Astrocyte of the cerebellum (primary cell): ENCODE results near the gene NKX3-2.

Experiments used
- DNase-seq: peaks from one replicate; pipeline ENCODE4 v3.0.0-alpha.2; 2011; ENCODE audit warnings: low read depth
- H3K4me3 ChIP-seq: 2 replicates; pipeline ENCODE4 v1.5.1; 2011; ENCODE audit warnings: mild to moderate bottlenecking, low read depth, low read length, moderate library complexity
- CTCF ChIP-seq: IDR thresholded peaks from 2 replicates; pipeline ENCODE4 v1.5.1; 2012; ENCODE audit warnings: low read length, low read depth, moderate library complexity, mild to moderate bottlenecking; ENCODE audit errors: missing control alignments
- in situ Hi-C: cut with HindIII; loops from 2 replicates; pipeline ENCODE4 v1.10.0; 2017; ENCODE audit warnings: low sequenced_read_pairs

NKX3-2 gene

GRCh38 chr4:13537011-13537831 is 7.1 kb downstream of the NKX3-2 start:
- no peak overlapping the region for H3K4me3 ChIP-seq
- TF ChIP-seq CTCF: no peak
- in situ Hi-C loops: loop anchor here (10.0 kb wide), 1 partner anchor 682 kb away; no protein-coding TSS in a partner anchor
- no peak for DNase-seq

- H3K4me3 ChIP-seq: no peak overlapping the region
- no peak for TF ChIP-seq CTCF
- in situ Hi-C loops: loop anchor here (10.0 kb wide), 1 partner anchor 682 kb away; no protein-coding TSS in a partner anchor
- DNase-seq: no peak
Observed at GRCh38 chr4:13536607-13537006, 7.7 kb downstream of the NKX3-2 start.

- no peak overlapping the region for H3K4me3 ChIP-seq
- DNase-seq: no peak
- in situ Hi-C loops: loop anchor here (10.0 kb wide), 1 partner anchor 681 kb away; no protein-coding TSS in a partner anchor
- TF ChIP-seq CTCF: no peak
Observed at GRCh38 chr4:13535708-13536361, 8.5 kb downstream of the NKX3-2 start.

GRCh38 chr4:13535118-13535517 is 9.2 kb downstream of the NKX3-2 start:
- TF ChIP-seq CTCF: no peak
- in situ Hi-C loops: loop anchor here (10.0 kb wide), 1 partner anchor 680 kb away; no protein-coding TSS in a partner anchor
- H3K4me3 ChIP-seq: no peak overlapping the region
- no peak for DNase-seq

DNA sequence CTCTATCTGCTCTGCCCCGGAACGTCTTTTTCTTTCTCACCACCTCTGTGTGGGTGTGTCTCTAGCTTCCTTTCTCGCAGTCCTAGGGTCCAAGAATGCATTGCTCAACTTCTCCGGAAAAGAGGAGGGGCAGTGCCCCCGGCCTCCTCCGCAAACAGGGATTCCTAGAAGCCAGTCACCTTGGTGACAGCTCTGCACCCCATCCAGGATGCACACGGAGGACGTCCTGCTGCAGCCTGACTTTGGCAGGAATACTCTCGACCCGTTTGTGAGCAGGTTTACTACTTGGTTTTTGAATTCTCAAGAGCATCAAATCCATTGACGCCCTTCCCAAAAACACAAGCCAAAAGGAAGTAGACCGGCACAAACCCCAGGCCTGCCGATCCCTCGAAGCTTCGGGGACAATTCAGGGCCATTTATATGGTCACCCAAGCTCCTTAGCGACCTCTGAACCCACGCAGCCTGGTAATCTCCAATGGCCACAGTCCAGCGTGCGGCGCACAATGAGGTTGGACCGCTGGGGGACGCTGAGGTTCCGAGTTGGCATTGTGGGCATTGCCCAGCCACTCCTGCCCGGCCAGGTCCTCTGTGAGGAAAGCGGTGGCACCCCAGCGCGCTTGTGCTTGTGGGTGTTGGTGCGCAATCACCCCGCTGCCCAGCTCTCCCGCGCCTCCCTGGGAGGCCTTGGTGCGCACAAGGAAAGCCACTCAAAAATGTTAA is 9.8 kb downstream of the NKX3-2 start:
- no peak overlapping the region for H3K4me3 ChIP-seq
- in situ Hi-C loops: loop anchor here (10.0 kb wide), 1 partner anchor 680 kb away; no protein-coding TSS in a partner anchor
- DNase-seq: no peak
- no peak for TF ChIP-seq CTCF

DNA sequence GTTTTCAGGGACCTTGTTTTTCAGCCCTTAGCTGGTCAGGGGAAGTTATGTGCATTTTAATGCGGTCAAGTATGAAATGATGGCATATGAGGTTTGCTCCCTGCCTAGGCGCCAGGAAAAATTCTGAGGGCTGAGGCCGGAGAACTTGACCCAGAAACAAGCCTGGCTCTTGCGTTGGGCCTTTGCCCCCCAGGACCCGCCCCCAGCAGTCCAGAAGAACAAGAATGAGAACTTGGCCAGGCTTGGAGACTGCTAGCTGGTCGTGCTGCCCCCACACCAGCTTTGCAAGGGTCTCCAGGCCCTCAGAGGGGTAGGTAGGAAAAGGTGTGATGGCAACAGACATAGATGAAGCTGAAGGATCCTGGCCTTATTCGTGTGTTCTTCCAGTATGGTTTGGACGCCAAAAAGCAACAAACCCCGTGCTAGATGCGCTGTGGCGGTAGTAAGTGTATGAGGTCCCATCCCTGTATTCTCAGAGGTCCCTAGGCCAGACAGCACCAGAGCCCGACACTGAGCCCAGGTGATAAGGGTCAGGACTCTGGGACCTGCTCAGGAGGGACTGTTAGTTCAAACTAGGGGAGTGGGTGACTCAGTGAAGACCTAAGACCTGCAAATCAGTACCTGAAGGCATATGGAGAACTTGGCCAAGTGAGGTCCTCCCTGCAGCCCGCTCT is 10.5 kb downstream of the NKX3-2 start:
- TF ChIP-seq CTCF: no peak
- H3K4me3 ChIP-seq: no peak overlapping the region
- no peak for DNase-seq
- in situ Hi-C loops: loop anchor here (10.0 kb wide), 1 partner anchor 679 kb away; no protein-coding TSS in a partner anchor
